Measurements from ENCODE around the gene BIRC3.

BIRC3 gene

DNA sequence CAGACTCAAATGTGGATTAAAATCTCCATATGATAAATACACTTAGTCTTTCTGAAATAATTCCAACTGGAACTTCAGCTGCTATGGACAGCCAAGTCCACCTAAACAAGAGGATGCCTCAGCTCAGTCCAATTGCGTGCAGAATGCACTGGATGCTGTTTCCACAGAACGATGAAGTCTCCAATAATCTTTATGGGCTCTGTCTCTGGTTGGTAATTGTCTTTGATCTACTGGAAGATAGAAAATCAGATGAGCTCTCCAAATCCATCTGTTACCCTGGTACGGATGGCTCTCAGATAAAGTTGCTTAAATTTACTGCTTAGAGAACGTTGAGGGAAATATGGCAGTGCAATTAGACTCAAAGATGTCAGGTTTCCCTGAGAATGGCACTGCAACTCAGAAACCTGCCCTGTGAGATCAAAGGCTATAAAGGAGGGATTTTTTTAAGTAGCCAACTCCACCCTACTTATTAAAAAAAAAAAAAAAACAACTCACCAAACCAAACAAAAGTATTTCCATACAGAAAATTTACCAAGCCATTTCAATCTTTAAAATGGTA lies 859 bp upstream of the BIRC3 start:
- Histone ChIP-seq H3K27ac (ENCODE audit: low read length) (no peak overlapping the region), H3K27me3 (ENCODE audit: control insufficient read depth, insufficient read depth, low read length) (peaks cover 10% of the 10 kb centered on the region), H3K9me3 (ENCODE audit: control insufficient read depth, low read depth, low read length) (no peaks in the 10 kb centered on the region), H3K4me1 (ENCODE audit: control insufficient read depth, low read depth, low read length) (no peaks in the 10 kb centered on the region), H3K9ac (ENCODE audit: low read length) (no peak overlapping the region), H3K36me3 (ENCODE audit: control insufficient read depth, low read depth, low read length) (no peaks in the 10 kb centered on the region), H3K4me3 (ENCODE audit: low read length) (no peak overlapping the region)

DNA sequence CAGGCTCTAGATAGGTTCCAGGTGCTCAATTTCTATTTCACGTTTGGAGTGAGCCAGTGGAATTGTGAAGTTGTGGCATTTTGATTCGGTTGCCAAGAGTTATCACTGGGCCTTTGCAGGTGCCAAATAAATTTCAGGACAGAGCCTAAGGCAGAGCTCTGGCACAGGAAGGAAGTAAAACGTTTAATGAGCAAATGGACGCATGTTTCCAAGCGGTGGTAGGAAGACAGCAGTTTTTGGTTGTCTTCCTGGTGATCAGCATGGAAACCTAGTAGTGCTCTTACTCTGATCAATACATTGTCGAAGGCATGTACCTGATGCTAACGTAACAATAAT lies 452 bp downstream of the BIRC3 start:
- no peak overlapping the region for H3K9ac ChIP-seq (ENCODE audit: low read length)
- peak overlapping the region; percentile 63 for H3K4me3 ChIP-seq (ENCODE audit: low read length)
- H3K9me3 ChIP-seq (ENCODE audit: control insufficient read depth, low read depth, low read length): no peaks in the 10 kb centered on the region
- no peak overlapping the region for H3K27ac ChIP-seq (ENCODE audit: low read length)
- no peaks in the 10 kb centered on the region for H3K36me3 ChIP-seq (ENCODE audit: control insufficient read depth, low read depth, low read length)
- peaks cover 10% of the 10 kb centered on the region for H3K27me3 ChIP-seq (ENCODE audit: control insufficient read depth, insufficient read depth, low read length)
- no peaks in the 10 kb centered on the region for H3K4me1 ChIP-seq (ENCODE audit: control insufficient read depth, low read depth, low read length)

DNA sequence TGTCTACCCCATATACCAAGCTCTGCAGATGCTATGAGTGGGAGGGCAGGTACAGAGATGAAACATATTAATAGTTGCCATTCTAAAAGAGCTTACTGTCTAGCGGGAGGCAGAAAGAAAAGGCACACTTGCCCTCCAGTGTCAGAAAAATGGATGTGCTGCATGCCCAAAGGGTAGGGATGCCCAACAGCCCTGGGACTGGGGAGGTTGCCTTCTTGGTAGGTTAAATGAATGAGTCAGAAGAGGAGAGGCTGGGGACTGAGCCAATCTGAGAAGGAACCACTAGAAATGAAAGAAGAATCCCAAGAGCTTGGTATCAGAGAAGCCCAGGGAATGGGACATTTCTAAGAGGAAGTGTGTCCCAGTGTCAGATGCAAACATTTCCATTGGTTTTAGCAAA lies 1.2 kb downstream of the BIRC3 start:
- H3K4me3 ChIP-seq (ENCODE audit: low read length): no peak overlapping the region
- peaks cover 10% of the 10 kb centered on the region for H3K27me3 ChIP-seq (ENCODE audit: control insufficient read depth, insufficient read depth, low read length)
- H3K36me3 ChIP-seq (ENCODE audit: control insufficient read depth, low read depth, low read length): no peaks in the 10 kb centered on the region
- H3K9ac ChIP-seq (ENCODE audit: low read length): no peak overlapping the region
- no peak overlapping the region for H3K27ac ChIP-seq (ENCODE audit: low read length)
- H3K9me3 ChIP-seq (ENCODE audit: control insufficient read depth, low read depth, low read length): no peaks in the 10 kb centered on the region
- H3K4me1 ChIP-seq (ENCODE audit: control insufficient read depth, low read depth, low read length): no peaks in the 10 kb centered on the region

DNA sequence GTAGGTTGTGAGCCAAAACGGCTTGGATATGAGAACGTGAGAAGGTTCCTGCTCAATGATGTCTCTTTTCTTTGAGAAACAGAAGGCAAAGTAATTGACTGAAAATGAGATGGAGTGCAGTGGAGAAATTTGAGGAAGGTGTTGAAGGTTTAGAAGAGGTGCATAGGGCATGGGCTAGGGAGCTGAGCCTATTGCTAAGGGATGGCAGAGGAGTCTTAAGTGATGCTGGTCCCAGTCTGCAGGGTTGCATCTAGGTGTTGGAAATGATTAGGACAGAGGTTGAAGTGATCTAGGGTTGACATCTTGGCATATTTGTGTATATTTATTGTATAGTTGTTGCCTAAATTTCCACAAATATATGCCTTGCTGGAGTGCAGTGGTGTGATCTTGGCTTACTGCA lies 2.3 kb downstream of the BIRC3 start:
- Histone ChIP-seq H3K27ac (ENCODE audit: low read length) (no peak overlapping the region), H3K36me3 (ENCODE audit: control insufficient read depth, low read depth, low read length) (no peaks in the 10 kb centered on the region), H3K4me1 (ENCODE audit: control insufficient read depth, low read depth, low read length) (no peaks in the 10 kb centered on the region), H3K9me3 (ENCODE audit: control insufficient read depth, low read depth, low read length) (no peaks in the 10 kb centered on the region), H3K27me3 (ENCODE audit: control insufficient read depth, insufficient read depth, low read length) (peaks cover 10% of the 10 kb centered on the region), H3K9ac (ENCODE audit: low read length) (no peak overlapping the region), H3K4me3 (ENCODE audit: low read length) (no peak overlapping the region)

DNA sequence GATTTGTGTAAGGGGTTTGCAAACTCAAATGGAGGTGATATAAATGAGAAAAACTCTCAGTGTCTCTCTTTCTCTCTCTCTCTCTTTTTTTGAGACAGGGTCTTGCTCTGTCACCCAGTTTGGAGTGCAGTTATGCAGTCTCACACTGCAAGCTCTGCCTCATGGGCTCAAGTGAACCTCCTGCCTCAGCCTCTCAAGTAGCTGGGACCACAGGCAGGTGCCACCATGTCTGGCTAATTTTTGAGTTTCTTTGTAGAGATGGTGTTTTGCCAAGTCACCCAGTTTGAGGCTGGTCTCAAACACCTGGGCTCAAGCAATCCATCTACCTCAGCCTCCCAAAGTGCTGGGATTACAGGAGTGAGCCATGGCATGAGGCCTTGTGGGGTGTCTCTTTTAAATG lies 2.9 kb downstream of the BIRC3 start:
- no peak overlapping the region for H3K27ac ChIP-seq (ENCODE audit: low read length)
- H3K36me3 ChIP-seq (ENCODE audit: control insufficient read depth, low read depth, low read length): no peaks in the 10 kb centered on the region
- H3K9me3 ChIP-seq (ENCODE audit: control insufficient read depth, low read depth, low read length): no peaks in the 10 kb centered on the region
- H3K27me3 ChIP-seq (ENCODE audit: control insufficient read depth, insufficient read depth, low read length): peaks cover 10% of the 10 kb centered on the region
- H3K4me3 ChIP-seq (ENCODE audit: low read length): no peak overlapping the region
- no peaks in the 10 kb centered on the region for H3K4me1 ChIP-seq (ENCODE audit: control insufficient read depth, low read depth, low read length)
- H3K9ac ChIP-seq (ENCODE audit: low read length): no peak overlapping the region

DNA sequence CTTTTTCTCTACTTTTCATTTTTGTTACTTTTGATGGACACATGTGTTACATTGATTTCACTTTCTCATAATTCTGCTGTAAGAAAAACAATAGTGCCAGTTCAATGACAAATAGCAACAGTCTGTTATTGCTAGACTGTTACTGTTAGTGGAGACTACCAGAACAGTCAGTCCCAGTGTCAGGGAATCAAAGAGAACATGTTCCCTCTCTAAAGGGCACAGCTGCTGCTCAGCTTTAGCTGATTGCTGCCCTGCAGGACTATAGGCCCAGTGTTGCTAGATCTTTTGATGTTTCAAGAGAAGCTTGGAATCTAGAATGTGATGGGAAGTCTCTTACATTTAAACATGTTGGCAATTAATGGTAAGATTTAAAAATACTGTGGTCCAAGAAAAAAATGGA lies 3.4 kb downstream of the BIRC3 start:
- no peaks in the 10 kb centered on the region for H3K9me3 ChIP-seq (ENCODE audit: control insufficient read depth, low read depth, low read length)
- no peaks in the 10 kb centered on the region for H3K4me1 ChIP-seq (ENCODE audit: control insufficient read depth, low read depth, low read length)
- H3K27me3 ChIP-seq (ENCODE audit: control insufficient read depth, insufficient read depth, low read length): peaks cover 10% of the 10 kb centered on the region
- no peaks in the 10 kb centered on the region for H3K36me3 ChIP-seq (ENCODE audit: control insufficient read depth, low read depth, low read length)
- no peak overlapping the region for H3K4me3 ChIP-seq (ENCODE audit: low read length)
- no peak overlapping the region for H3K9ac ChIP-seq (ENCODE audit: low read length)
- no peak overlapping the region for H3K27ac ChIP-seq (ENCODE audit: low read length)

DNA sequence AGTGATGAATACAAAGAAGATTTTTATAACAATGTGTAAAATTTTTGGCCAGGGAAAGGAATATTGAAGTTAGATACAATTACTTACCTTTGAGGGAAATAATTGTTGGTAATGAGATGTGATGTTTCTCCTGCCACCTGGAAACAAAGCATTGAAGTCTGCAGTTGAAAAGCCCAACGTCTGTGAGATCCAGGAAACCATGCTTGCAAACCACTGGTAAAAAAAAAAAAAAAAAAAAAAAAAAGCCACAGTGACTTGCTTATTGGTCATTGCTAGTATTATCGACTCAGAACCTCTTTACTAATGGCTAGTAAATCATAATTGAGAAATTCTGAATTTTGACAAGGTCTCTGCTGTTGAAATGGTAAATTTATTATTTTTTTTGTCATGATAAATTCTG lies 5.3 kb downstream of the BIRC3 start:
- Histone ChIP-seq H3K27ac (ENCODE audit: low read length) (no peak overlapping the region), H3K4me1 (ENCODE audit: control insufficient read depth, low read depth, low read length) (no peaks in the 10 kb centered on the region), H3K36me3 (ENCODE audit: control insufficient read depth, low read depth, low read length) (no peaks in the 10 kb centered on the region), H3K9me3 (ENCODE audit: control insufficient read depth, low read depth, low read length) (no peaks in the 10 kb centered on the region), H3K4me3 (ENCODE audit: low read length) (no peak overlapping the region), H3K9ac (ENCODE audit: low read length) (no peak overlapping the region), H3K27me3 (ENCODE audit: control insufficient read depth, insufficient read depth, low read length) (peaks cover 9% of the 10 kb centered on the region)

DNA sequence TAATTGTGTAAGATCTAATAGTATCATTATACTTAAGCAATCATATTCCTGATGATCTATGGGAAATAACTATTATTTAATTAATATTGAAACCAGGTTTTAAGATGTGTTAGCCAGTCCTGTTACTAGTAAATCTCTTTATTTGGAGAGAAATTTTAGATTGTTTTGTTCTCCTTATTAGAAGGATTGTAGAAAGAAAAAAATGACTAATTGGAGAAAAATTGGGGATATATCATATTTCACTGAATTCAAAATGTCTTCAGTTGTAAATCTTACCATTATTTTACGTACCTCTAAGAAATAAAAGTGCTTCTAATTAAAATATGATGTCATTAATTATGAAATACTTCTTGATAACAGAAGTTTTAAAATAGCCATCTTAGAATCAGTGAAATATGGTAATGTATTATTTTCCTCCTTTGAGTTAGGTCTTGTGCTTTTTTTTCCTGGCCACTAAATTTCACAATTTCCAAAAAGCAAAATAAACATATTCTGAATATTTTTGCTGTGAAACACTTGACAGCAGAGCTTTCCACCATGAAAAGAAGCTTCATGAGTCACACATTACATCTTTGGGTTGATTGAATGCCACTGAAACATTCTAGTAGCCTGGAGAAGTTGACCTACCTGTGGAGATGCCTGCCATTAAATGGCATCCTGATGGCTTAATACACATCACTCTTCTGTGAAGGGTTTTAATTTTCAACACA lies 6.4 kb downstream of the BIRC3 start:
- no peaks in the 10 kb centered on the region for H3K36me3 ChIP-seq (ENCODE audit: control insufficient read depth, low read depth, low read length)
- H3K4me1 ChIP-seq (ENCODE audit: control insufficient read depth, low read depth, low read length): no peaks in the 10 kb centered on the region
- no peak overlapping the region for H3K4me3 ChIP-seq (ENCODE audit: low read length)
- H3K9ac ChIP-seq (ENCODE audit: low read length): no peak overlapping the region
- H3K27ac ChIP-seq (ENCODE audit: low read length): no peak overlapping the region
- H3K9me3 ChIP-seq (ENCODE audit: control insufficient read depth, low read depth, low read length): no peaks in the 10 kb centered on the region
- no peaks in the 10 kb centered on the region for H3K27me3 ChIP-seq (ENCODE audit: control insufficient read depth, insufficient read depth, low read length)

DNA sequence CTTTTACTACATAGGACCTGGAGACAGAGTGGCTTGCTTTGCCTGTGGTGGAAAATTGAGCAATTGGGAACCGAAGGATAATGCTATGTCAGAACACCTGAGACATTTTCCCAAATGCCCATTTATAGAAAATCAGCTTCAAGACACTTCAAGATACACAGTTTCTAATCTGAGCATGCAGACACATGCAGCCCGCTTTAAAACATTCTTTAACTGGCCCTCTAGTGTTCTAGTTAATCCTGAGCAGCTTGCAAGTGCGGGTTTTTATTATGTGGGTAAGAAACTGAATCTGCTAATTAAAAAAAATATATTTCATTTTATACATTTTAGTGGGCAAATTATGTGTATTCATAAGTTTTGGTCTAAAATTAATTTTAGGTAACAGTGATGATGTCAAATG lies 7.8 kb downstream of the BIRC3 start:
- H3K9ac ChIP-seq (ENCODE audit: low read length): no peak overlapping the region
- no peaks in the 10 kb centered on the region for H3K36me3 ChIP-seq (ENCODE audit: control insufficient read depth, low read depth, low read length)
- H3K27ac ChIP-seq (ENCODE audit: low read length): no peak overlapping the region
- H3K4me1 ChIP-seq (ENCODE audit: control insufficient read depth, low read depth, low read length): no peaks in the 10 kb centered on the region
- H3K4me3 ChIP-seq (ENCODE audit: low read length): no peak overlapping the region
- no peaks in the 10 kb centered on the region for H3K9me3 ChIP-seq (ENCODE audit: control insufficient read depth, low read depth, low read length)
- no peaks in the 10 kb centered on the region for H3K27me3 ChIP-seq (ENCODE audit: control insufficient read depth, insufficient read depth, low read length)

DNA sequence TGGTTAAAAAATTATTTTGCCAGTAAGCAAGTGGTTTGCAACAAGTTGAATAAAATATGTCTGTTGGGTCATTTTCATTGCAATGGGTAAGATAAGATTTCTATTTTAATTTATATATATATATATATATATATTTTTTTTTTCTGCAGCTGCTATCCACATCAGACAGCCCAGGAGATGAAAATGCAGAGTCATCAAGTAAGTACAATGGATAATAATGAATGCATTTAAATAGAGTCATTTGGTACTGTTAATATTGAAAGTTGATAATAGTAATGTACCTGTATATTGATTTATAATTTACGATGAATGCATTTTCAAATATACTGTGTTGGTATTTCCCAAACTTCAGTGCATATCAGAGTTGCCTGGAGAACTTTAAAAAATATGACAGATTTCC lies 11.5 kb downstream of the BIRC3 start:
- H3K9ac ChIP-seq (ENCODE audit: low read length): no peak overlapping the region
- H3K27ac ChIP-seq (ENCODE audit: low read length): no peak overlapping the region
- no peaks in the 10 kb centered on the region for H3K36me3 ChIP-seq (ENCODE audit: control insufficient read depth, low read depth, low read length)
- no peak overlapping the region for H3K4me3 ChIP-seq (ENCODE audit: low read length)
- H3K4me1 ChIP-seq (ENCODE audit: control insufficient read depth, low read depth, low read length): no peaks in the 10 kb centered on the region
- no peaks in the 10 kb centered on the region for H3K9me3 ChIP-seq (ENCODE audit: control insufficient read depth, low read depth, low read length)
- no peaks in the 10 kb centered on the region for H3K27me3 ChIP-seq (ENCODE audit: control insufficient read depth, insufficient read depth, low read length)

DNA sequence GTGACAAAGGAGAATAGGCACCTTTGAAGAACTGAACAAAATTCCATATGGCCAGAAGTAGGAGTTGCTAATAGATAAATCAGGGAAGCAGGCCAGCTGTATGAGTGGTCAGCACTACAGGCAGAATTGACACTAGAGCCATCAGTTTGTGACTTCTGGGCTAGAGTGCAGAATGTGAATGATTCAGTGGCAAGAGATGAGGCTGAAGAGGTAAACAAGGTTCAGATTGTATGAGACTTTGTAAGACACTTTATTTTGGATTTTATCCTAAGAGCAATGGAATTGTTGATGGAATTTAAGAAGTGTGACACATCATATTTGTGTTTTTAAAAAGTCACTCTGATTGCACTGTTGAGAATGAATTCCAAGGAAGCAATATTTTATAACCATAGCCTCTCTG lies 12.9 kb downstream of the BIRC3 start:
- H3K4me3 ChIP-seq (ENCODE audit: low read length): no peak overlapping the region
- H3K4me1 ChIP-seq (ENCODE audit: control insufficient read depth, low read depth, low read length): no peaks in the 10 kb centered on the region
- H3K27me3 ChIP-seq (ENCODE audit: control insufficient read depth, insufficient read depth, low read length): no peaks in the 10 kb centered on the region
- H3K9me3 ChIP-seq (ENCODE audit: control insufficient read depth, low read depth, low read length): no peaks in the 10 kb centered on the region
- no peak overlapping the region for H3K9ac ChIP-seq (ENCODE audit: low read length)
- no peaks in the 10 kb centered on the region for H3K36me3 ChIP-seq (ENCODE audit: control insufficient read depth, low read depth, low read length)
- no peak overlapping the region for H3K27ac ChIP-seq (ENCODE audit: low read length)

DNA sequence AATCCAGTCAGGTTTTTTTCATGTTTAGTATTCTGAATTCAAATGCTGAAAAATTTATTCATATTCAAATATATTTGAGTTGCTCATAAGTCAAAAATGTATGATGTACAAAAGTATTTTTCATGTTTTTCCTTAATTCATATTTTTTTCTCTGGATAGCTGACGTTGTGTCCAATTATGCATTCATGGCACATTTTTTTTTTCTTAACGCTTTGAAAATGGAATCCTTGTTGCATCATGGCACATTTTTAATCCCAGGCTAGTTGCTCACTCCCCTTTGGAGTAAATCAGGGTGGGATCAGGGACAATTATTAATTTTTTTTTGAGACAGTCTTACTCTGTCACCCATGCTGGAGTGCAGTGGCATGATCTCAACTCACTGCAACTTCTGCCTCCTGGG lies 14.1 kb downstream of the BIRC3 start:
- Histone ChIP-seq H3K36me3 (ENCODE audit: control insufficient read depth, low read depth, low read length) (no peaks in the 10 kb centered on the region), H3K27ac (ENCODE audit: low read length) (no peak overlapping the region), H3K4me1 (ENCODE audit: control insufficient read depth, low read depth, low read length) (no peaks in the 10 kb centered on the region), H3K9me3 (ENCODE audit: control insufficient read depth, low read depth, low read length) (no peaks in the 10 kb centered on the region), H3K9ac (ENCODE audit: low read length) (no peak overlapping the region), H3K4me3 (ENCODE audit: low read length) (no peak overlapping the region), H3K27me3 (ENCODE audit: control insufficient read depth, insufficient read depth, low read length) (no peaks in the 10 kb centered on the region)
